GM12878 (cell line): ENCODE measurements around the gene PARN. TPM values are rescaled to one million over a fixed set of nuclear protein-coding genes. Genes with fewer than 3 reads are reported as not detected.

Experiments
- ATAC-seq: fragments of 200-7000 bp; cut with Tn5 transposase; 3 replicates; pipeline ENCODE4 v1.9.1; 2020; ENCODE audit warnings: mild to moderate bottlenecking, moderate library complexity
- BruUV-seq: library from RNA; stranded (reverse); fragments of 400-500 nt; replicated peaks from 2 replicates; lab custom pipeline; 2021; lab: Mats Ljungman, UMichigan
- CTCF ChIA-PET: fragments of 300-600 bp; sonication (Branson Sonifier 250); formaldehyde crosslinking; extraction: SDS; loops from one replicate; lab custom pipeline; 2021; ENCODE audit warnings: inconsistent platforms; lab: Yijun Ruan, JAX
- POLR2A ChIA-PET: fragments of 350-600 bp; formaldehyde crosslinking; extraction: SDS; loops from one replicate; lab custom pipeline; 2021; ENCODE audit warnings: inconsistent platforms; lab: Charles Lee
- RAD21 ChIA-PET: fragments of 300-600 bp; sonication (Branson Sonifier 250); formaldehyde crosslinking; loops from one replicate; lab custom pipeline; 2023; ENCODE audit warnings: antibody characterized with exemption; ENCODE audit not compliant: unreplicated experiment; lab: Charles Lee
- SMC1A ChIA-PET: fragments of 300-600 bp; sonication (Branson Sonifier 250); formaldehyde crosslinking; loops from one replicate; lab custom pipeline; 2023; ENCODE audit not compliant: unreplicated experiment, uncharacterized antibody; lab: Charles Lee
- DNase-seq: peaks from one replicate; pipeline ENCODE4 v3.0.0-alpha.2; 2011; ENCODE audit warnings: low read depth, low spot score
- FAIRE-seq: peaks from 3 replicates; lab custom pipeline; 2011; peaks lifted over from hg19 to GRCh38; lab: Jason Lieb, UNC
- H2AFZ ChIP-seq: 2 replicates; pipeline ENCODE4 v1.6.0; 2011; ENCODE audit warnings: low read depth, low read length, control low read depth; ENCODE audit not compliant: control insufficient read depth
- H3K27ac ChIP-seq: 2 replicates; pipeline ENCODE4 v1.5.1; 2011; ENCODE audit warnings: control low read depth; ENCODE audit not compliant: control insufficient read depth, insufficient read depth
- H3K27me3 ChIP-seq, 2 experiments: replicated peaks in 1 of 2; 2 replicates each; pipeline versions ENCODE4 v1.6.0 to v1.6.1; 2011; ENCODE audit warnings: low read length in 1 of 2; ENCODE audit not compliant: control insufficient read depth in 2 of 2, insufficient read depth in 2 of 2
- H3K36me3 ChIP-seq, 2 experiments: 2 replicates each; pipeline ENCODE4 v1.5.1; 2011; ENCODE audit warnings: low read length in 1 of 2; ENCODE audit not compliant: control insufficient read depth in 2 of 2, insufficient read depth in 2 of 2
- H3K4me1 ChIP-seq: 2 replicates; pipeline ENCODE4 v1.6.1; 2011; ENCODE audit warnings: mild to moderate bottlenecking, low read length, moderate library complexity, mixed read lengths; ENCODE audit not compliant: control insufficient read depth, insufficient read depth
- H3K4me2 ChIP-seq: 2 replicates; pipeline ENCODE4 v1.6.0; 2011; ENCODE audit warnings: control low read depth; ENCODE audit not compliant: control insufficient read depth, insufficient read depth
- H3K4me3 ChIP-seq: fragments of 200-600 bp; sonication (generic); 2 replicates; pipeline ENCODE4 v1.5.1; 2016
- H3K79me2 ChIP-seq: 2 replicates; pipeline ENCODE4 v1.6.0; 2011; ENCODE audit warnings: low read length; ENCODE audit not compliant: control insufficient read depth, insufficient read depth
- H3K9ac ChIP-seq: 2 replicates; pipeline ENCODE4 v1.8.0; 2011; ENCODE audit warnings: low read length, control low read depth, mixed read lengths; ENCODE audit not compliant: control insufficient read depth, insufficient read depth
- H3K9me3 ChIP-seq: replicated peaks from 3 replicates; pipeline ENCODE4 v1.5.1; 2011; ENCODE audit warnings: mild to moderate bottlenecking, low read length; ENCODE audit not compliant: control insufficient read depth, insufficient read depth
- H4K20me1 ChIP-seq: 2 replicates; pipeline ENCODE4 v1.6.0; 2011; ENCODE audit not compliant: control insufficient read depth, insufficient read depth
- BCL3 ChIP-seq: IDR thresholded peaks from 2 replicates; pipeline ENCODE4 v1.6.1; 2011; ENCODE audit warnings: borderline replicate concordance, low read depth, mild to moderate bottlenecking, moderate library complexity, low read length; ENCODE audit not compliant: insufficient read depth, poor library complexity, severe bottlenecking
- REST ChIP-seq: IDR thresholded peaks from 2 replicates; pipeline ENCODE4 v1.6.1; 2012; ENCODE audit warnings: mild to moderate bottlenecking, low read depth, low read length
- SKIL ChIP-seq: fragments of 450-650 bp; IDR thresholded peaks from 2 replicates; pipeline ENCODE4 v1.6.1; 2017; ENCODE audit warnings: mild to moderate bottlenecking, low read depth, inconsistent platforms; ENCODE audit not compliant: poor library complexity, severe bottlenecking
- SMARCA5 ChIP-seq: fragments of 450-650 bp; IDR thresholded peaks from 2 replicates; pipeline ENCODE4 v1.6.1; 2017; ENCODE audit warnings: mild to moderate bottlenecking
- WGBS: methylation state at CpG from one replicate; pipeline ENCODE4 v1.1.6; 2016; ENCODE audit warnings: low lambda C conversion rate; ENCODE audit not compliant: insufficient replicate concordance, insufficient coverage; ENCODE audit errors: missing lambda C conversion rate; 5-methylcytosine and 5-hydroxymethylcytosine counted together
- in situ Hi-C: fragments of 300-500 bp; cut with MboI; formaldehyde crosslinking; loops from 9 replicates; pipeline ENCODE4 v1.14.3; 2018; ENCODE audit warnings: mixed read lengths
- intact Hi-C: fragments of 100-400 bp; cut with micrococcal nuclease; formaldehyde crosslinking; loops from one replicate; pipeline ENCODE4 v1.14.2; 2022; ENCODE audit not compliant: unreplicated experiment
- polyA plus RNA-seq, 11 experiments: library from polyadenylated mRNA; depleted of rRNA in 4 of 11; unstranded in 6 of 11; stranded (reverse) in 5 of 11; fragments of >200 nt; fragmentation: Nextera tagmentation in 4 of 11; fragmentation: Illumina TruSeq in 1 of 11; extraction: Ambion mirVana in 4 of 11; extraction: Trizol in 1 of 11; gene quantifications; 1 replicate in 1 of 11; 2 replicates in 10 of 11; pipeline versions ENCODE4 v1.2.1 to v1.2.3, GENCODE V29; 2011 to 2016; ENCODE audit warnings: inconsistent platforms in 2 of 11, missing spikeins in 2 of 11, low read depth in 1 of 11
- total RNA-seq, 4 experiments: library from RNA; depleted of rRNA in 3 of 4; stranded (reverse); fragments of >200 nt in 3 of 4; fragmentation: Illumina TruSeq in 1 of 4; extraction: Trizol in 1 of 4; gene quantifications; 2 replicates each; pipeline versions ENCODE4 v1.2.1 to v1.2.3, GENCODE V29; 2013 to 2021

Gene PARN
- total and polyA plus RNA-seq, 10 of the 15 experiments (the other 5 are each of a cell fraction or from before 2014, with no cell fraction given) = 15.6 to 77.3 (median 47.7) TPM

- TF ChIP-seq SKIL = peak; percentile 43
- TF ChIP-seq REST = no peak
Observed at GRCh38 chr16:14529010-14529669, 100.9 kb downstream of the PARN start (continued).

GRCh38 chr16:14528306-14528705, 101.8 kb downstream of the PARN start:
- SMC1A ChIA-PET = interaction anchor here (0.6 to 3.9 kb wide), 20 partner anchors 12 to 605 kb away, joined by 3 to 31 read pairs (median 6); no protein-coding TSS in a partner anchor
- Histone ChIP-seq H3K27ac (no peak overlapping the region), H3K4me2 (no peak overlapping the region), H3K9ac (no peak overlapping the region), H3K4me3 (no peak overlapping the region), H3K27me3 (no peaks in the 10 kb centered on the region), H3K36me3 (peaks cover 2 to 5% of the 10 kb centered on the region in 2 experiments; a peak in 2 of 4 replicates), H3K4me1 (peaks cover 9% of the 10 kb centered on the region; the same call in 1 of the 2 replicates), H3K79me2 (no peaks in the 10 kb centered on the region; the same call in 1 of the 2 replicates), H2AFZ (no peak overlapping the region), H4K20me1 (no peaks in the 10 kb centered on the region), H3K9me3 (no peaks in the 10 kb centered on the region)
- intact Hi-C loops = loop anchor here (2.0 kb wide), 3 partner anchors 174 to 606 kb away; no protein-coding TSS in a partner anchor
- no peak for DNase-seq
- CTCF ChIA-PET = interaction anchor here (0.9 to 7.9 kb wide), 12 partner anchors 13 to 605 kb away, joined by 3 to 85 read pairs (median 6); no protein-coding TSS in a partner anchor
- RAD21 ChIA-PET = interaction anchor here (0.8 to 4.9 kb wide), 13 partner anchors 11 to 609 kb away, joined by 3 to 34 read pairs (median 5); no protein-coding TSS in a partner anchor
- FAIRE-seq = no peak
- in situ Hi-C loops = loop anchor here (5.0 kb wide), 2 partner anchors 241 to 606 kb away; partner anchors contain the start of gene ERCC4
- TF ChIP-seq SMARCA5 (no peak), BCL3 (no peak)
- no TSS peak for BruUV-seq
- 98% methylated on average over 4 of the region's 4 CpGs for WGBS
- no peak for ATAC-seq
- POLR2A ChIA-PET = interaction anchor here (0.9 kb wide), 1 partner anchor 227 kb away, joined by 3 read pairs; no protein-coding TSS in a partner anchor
